Transverse colon (tissue), 4 donors: ENCODE results near the gene AHNAK.

Experiments used
- CTCF ChIP-seq, 5 experiments: fragments of 200-600 bp in 3 of 5; fragments of 450-650 bp in 2 of 5; sonication (generic) in 3 of 5; IDR thresholded peaks; 1 replicate in 2 of 5; 2 replicates in 3 of 5; pipeline ENCODE4 v1.5.1; 2016 to 2017; ENCODE audit warnings: antibody characterized with exemption in 5 of 5, inconsistent platforms in 3 of 5, mild to moderate bottlenecking in 2 of 5, moderate library complexity in 1 of 5
- POLR2A ChIP-seq: fragments of 450-650 bp; IDR thresholded peaks from one replicate; pipeline ENCODE4 v1.6.1; 2016; ENCODE audit warnings: antibody characterized with exemption, mild to moderate bottlenecking, moderate library complexity
- POLR2AphosphoS5 ChIP-seq, 3 donors: sonication (generic); formaldehyde crosslinking; IDR thresholded peaks; one replicate each; pipeline ENCODE4 v1.6.1; 2016; ENCODE audit warnings: antibody characterized with exemption in 3 of 3

GRCh38 chr11:62579252-62579651 is 32.6 kb upstream of the AHNAK start:
- TF ChIP-seq CTCF (IDR thresholded peaks at IDR 0.05) (no peak), POLR2A (no peak), POLR2AphosphoS5 (IDR thresholded peaks at IDR 0.05) (no peak)
